GM20431 (cell line): ENCODE results near the gene ARVCF.

Experiments
- in situ Hi-C: fragments of 300-500 bp; cut with MseI, MboI; formaldehyde crosslinking; loops from one replicate; pipeline ENCODE4 v1.15.0; 2020; ENCODE audit warnings: low sequenced_read_pairs; ENCODE audit not compliant: unreplicated experiment

Gene ARVCF

GRCh38 chr22:20020533-20021195 is 4.0 kb upstream of the ARVCF start, which contains the start of gene TANGO2:
TANGO2 (plus strand) TSS chr22:20021110; CDS start chr22:20036799, 15,689 bp downstream.
- in situ Hi-C loops: no loop called here

- in situ Hi-C loops: no loop called here
Measured at GRCh38 chr22:20019661-20020532, 3.3 kb upstream of the ARVCF start.

GRCh38 chr22:20018001-20018400 is 1.4 kb upstream of the ARVCF start:
- in situ Hi-C loops: no loop called here

- in situ Hi-C loops: no loop called here
Measured at GRCh38 chr22:20017622-20017958, 967 bp upstream of the ARVCF start.

DNA sequence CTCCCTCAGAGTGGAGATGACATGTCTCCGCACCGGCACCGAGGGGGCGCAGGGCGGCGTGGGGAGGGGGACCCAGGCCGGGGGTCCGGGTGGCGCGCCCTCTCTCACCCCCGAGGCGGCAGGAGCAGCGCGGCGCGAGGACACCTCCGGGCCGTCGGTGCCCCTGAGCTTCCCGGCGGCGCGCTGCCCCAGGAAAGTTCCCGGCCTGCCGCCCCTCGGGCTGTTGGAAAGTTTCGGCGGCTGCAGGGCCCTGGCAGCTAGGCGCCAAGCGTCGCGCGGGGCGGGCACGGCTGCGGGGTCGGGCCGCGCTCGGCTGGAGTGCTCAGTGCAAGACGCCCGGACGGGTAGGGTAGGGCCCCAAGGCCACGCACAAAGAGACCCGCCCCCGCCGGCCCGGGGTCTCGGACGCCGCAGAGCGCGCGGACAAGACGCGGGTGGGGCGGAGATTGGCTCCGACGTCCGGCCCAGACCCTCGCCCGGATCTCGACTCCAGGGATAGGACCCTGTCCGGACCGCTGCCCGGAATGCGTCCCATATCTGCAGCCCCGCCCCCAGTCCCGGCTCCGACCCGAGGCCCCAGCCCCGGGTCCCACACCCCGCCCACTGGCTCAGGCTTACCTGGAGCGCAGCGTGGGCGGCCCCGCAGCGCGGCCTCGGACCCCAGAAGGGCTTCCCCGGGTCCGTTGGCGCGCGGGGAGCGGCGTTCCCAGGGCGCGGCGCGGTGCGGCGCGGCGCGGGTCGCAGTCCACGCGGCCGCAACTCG is 471 bp downstream of the ARVCF start:
- in situ Hi-C loops: no loop called here

DNA sequence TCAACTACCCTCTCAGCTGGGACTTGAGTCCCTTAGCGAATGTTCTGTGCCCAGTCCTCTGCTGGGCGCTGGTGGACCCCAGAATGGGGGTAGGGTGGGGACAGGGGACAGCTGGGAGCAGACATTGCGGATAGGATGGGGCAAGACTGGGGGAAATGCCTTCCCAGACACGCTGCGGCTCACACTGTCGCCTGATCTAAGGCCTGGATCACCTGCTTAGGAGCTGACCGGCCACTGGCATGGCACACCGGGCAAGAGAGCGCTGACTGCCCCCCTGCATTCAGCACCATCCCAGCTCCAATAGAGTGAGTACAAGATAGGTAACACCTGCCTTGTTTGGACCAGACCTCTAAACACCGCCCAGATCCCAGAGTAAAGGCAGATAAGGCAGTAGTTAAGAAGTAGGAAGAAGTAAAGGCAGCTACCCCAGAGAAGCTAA is 1.4 kb downstream of the ARVCF start:
- in situ Hi-C loops: no loop called here

- in situ Hi-C loops: no loop called here
Measured at GRCh38 chr22:20014526-20015186, 2.0 kb downstream of the ARVCF start.

DNA sequence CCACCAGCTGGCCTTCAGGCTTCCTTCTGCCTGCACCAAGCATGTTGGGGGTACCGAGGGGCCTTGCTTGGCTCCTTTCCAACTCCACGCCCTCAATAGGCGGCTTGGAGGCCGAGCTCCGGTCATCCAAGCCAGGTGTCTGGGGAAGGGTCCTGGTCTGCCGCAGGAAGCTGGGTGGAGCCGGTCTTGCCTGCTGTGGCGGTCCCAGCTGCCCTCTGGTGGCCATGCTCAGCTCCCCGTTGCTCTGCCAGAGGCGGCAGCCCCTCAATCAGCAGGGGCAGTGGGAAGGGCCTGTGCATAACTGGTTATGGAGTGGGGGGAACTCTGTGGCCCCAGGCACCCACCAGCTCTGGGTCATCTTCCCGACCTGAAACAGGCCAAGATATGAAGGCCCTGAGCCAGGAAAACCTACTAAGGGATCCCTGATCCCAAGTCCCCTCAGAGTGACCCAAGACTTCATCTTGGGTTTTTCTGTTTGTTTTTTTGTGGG is 3.2 kb downstream of the ARVCF start:
- in situ Hi-C loops: no loop called here

DNA sequence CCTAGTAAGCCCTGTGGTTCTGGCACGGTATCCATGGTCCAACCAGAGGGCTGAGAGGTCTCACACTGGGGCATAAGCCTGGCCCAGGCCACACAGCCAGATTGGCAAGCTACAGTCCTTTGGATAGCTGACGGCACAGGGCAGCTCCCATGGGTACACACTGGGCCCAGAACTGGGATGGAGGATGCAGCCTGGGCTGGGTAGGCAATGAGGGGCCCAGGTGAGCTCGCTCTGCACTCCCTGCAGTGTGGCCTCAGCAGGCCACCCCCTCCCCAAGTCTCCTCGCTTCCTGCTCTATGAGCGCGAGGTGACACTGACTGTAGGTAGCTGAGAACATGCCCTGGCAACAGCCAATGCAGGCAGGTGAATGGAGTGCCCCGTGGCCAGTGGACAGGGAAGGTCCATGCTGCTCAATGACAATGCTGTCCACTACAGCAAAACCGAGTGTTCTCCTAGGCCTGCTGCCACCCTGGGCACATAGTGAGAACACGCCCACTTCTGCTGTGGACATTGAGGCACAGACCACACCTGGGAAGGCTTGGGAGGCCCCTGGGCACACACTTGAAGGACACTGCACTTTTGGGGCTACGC is 3.8 kb downstream of the ARVCF start:
- in situ Hi-C loops: no loop called here

DNA sequence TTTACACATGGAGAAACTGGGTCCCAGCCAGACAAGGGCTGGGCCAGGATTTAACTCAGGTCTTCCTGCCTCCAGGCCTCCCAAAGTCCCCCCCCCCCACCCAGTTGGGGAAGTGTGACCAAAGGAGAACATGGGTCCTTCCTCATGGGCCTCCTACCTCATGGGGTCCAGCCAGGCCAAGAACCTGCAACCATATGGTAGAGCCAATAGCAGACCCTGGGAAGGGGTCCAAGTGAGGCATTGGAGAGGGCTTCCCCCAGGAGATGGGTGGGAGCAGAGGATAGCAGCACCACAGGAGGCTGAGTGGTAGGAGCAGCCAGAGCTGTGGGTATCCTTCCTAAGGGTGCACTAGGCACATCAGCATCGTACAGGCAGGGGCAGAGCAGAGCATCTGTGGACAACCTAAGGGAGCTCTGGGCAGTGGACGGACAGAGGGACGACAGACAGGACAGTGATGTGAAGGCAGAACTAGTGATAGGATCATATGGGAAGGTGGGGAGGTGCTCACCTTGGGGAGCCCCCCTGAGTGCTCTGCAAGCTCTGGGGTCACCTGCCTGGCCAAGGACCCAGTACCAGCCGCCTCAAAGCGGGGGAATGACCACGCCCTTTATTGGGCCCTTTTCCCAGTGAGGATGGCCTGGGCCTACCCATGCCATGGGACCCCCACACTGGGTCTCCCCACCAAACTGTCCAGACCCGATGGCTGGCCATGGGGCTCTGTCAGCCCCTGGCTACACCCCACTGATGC is 4.5 kb downstream of the ARVCF start:
- in situ Hi-C loops: no loop called here

- in situ Hi-C loops: no loop called here
Measured at GRCh38 chr22:20011123-20011992, 5.3 kb downstream of the ARVCF start.

- in situ Hi-C loops: no loop called here
Measured at GRCh38 chr22:20010307-20011122, 6.1 kb downstream of the ARVCF start.

DNA sequence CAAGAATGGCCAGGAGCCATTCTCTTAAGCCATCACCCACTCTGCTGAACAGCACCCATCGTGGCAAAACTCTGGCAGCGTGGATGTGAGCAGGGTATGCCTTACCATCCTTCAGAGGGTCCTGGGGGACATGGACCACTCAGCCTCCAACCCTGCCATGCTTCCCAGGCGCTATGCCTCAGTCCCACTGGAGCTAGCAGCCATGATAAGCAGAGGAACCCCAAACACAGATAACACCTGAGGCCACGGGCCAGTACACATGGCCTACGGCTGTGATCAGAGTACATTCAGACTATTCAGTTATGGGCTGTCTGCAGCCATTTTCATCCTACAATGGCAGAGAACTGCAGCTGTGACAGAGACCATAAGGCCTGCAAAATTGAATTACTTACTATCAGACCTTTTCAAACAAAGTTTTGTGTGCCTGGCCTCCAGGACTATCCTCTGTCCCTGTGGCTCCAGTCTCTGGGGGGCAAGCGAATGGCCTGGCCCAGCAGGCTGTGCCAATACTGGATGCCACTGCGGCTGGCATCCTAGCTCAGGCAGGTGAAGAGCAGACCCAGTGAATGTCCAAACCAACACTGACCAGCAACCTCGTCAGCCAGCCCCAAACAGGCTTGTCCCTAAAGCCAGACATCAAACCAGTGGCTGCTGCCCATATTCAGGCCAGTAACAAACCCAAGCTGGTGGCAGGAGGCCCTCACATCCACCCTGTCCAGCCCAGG is 6.9 kb downstream of the ARVCF start:
- in situ Hi-C loops: no loop called here

DNA sequence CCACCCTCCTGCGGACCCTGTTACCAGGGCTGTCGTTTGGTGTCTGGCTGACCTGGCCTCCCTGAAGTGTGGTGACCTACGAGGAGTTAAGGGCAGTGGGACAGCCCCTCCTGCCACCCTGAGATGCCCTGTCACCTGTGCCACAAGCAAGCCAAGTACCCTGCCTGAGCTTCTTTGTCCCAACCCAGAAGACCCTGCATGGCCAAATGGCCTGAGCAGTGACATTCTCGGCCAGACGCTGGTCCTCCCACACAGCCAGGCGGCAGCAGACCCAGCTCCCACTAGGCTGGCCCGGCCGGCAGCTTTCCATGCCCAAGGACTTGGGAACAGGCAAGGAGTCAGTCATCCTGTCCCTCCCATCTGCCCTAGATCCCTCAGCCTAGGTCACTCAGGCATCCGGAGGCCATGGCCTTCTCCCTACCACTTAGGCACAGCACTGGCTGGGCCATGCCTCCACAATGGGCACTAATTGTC is 7.6 kb downstream of the ARVCF start:
- in situ Hi-C loops: no loop called here

GRCh38 chr22:20008221-20008995 is 8.2 kb downstream of the ARVCF start:
- in situ Hi-C loops: no loop called here

- in situ Hi-C loops: no loop called here
Measured at GRCh38 chr22:20004464-20004863, 12.2 kb downstream of the ARVCF start.
